ENCODE data around the gene AIPL1. TPM values are rescaled to one million over a fixed set of nuclear protein-coding genes. Genes with fewer than 3 reads are reported as not detected.

AIPL1 gene
- polyA plus RNA-seq, 1 donor (not counting 4 experiments of a cell fraction or from before 2014, with no cell fraction given) = not detected

- peaks cover 34% of the 10 kb centered on the region for H3K4me1 ChIP-seq (ENCODE audit: control insufficient read depth, extremely low read depth, insufficient read depth, low read length)
- DNase-seq (ENCODE audit: low read depth, low spot score) (no peak), FAIRE-seq (no peak)
- peaks cover 2% of the 10 kb centered on the region for H3K9me1 ChIP-seq (ENCODE audit: control insufficient read depth, extremely low read depth, insufficient read depth, low read length)
- no peak overlapping the region for H2AFZ ChIP-seq (ENCODE audit: control insufficient read depth, low read length)
- H3K36me3 ChIP-seq (ENCODE audit: control insufficient read depth in 2 of 2, extremely low read depth in 1 of 2, insufficient read depth in 2 of 2, low read length in 2 of 2) = peaks cover 0 to 1% of the 10 kb centered on the region in 2 experiments
- no peaks in the 10 kb centered on the region for H3K9me3 ChIP-seq (ENCODE audit: control insufficient read depth, low read depth, low read length)
- no peak overlapping the region for H3K27ac ChIP-seq (ENCODE audit: control insufficient read depth, insufficient read depth, low read length)
- H3K79me2 ChIP-seq (ENCODE audit: control insufficient read depth, insufficient read depth, low read length) = no peaks in the 10 kb centered on the region
- no peak overlapping the region for H3K4me2 ChIP-seq (ENCODE audit: control insufficient read depth, extremely low read depth, insufficient read depth, low read depth, low read length)
- H3K4me3 ChIP-seq (ENCODE audit: control insufficient read depth in 2 of 3, extremely low read depth in 1 of 3, insufficient read depth in 2 of 3, low read depth in 1 of 3, low read length in 3 of 3) = no peak overlapping the region
- H4K20me1 ChIP-seq (ENCODE audit: control insufficient read depth, extremely low read depth, insufficient read depth, low read length) = no peaks in the 10 kb centered on the region
- dilution Hi-C loops (cut with MboI; ENCODE audit: extremely low pct_ligation_motif_present, low sequenced_read_pairs) = no loop called here
- H3K9ac ChIP-seq (ENCODE audit: control insufficient read depth, extremely low read depth, insufficient read depth, low read length) = no peak overlapping the region
- no peak for TF ChIP-seq EZH2 (IDR thresholded peaks at IDR 0.05; ENCODE audit: low read length)
- TF ChIP-seq, protein P1, sequence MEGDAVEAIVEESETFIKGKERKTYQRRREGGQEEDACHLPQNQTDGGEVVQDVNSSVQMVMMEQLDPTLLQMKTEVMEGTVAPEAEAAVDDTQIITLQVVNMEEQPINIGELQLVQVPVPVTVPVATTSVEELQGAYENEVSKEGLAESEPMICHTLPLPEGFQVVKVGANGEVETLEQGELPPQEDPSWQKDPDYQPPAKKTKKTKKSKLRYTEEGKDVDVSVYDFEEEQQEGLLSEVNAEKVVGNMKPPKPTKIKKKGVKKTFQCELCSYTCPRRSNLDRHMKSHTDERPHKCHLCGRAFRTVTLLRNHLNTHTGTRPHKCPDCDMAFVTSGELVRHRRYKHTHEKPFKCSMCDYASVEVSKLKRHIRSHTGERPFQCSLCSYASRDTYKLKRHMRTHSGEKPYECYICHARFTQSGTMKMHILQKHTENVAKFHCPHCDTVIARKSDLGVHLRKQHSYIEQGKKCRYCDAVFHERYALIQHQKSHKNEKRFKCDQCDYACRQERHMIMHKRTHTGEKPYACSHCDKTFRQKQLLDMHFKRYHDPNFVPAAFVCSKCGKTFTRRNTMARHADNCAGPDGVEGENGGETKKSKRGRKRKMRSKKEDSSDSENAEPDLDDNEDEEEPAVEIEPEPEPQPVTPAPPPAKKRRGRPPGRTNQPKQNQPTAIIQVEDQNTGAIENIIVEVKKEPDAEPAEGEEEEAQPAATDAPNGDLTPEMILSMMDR (optimal IDR thresholded peaks at IDR 0.05 in 1 of 3, IDR thresholded peaks at IDR 0.05 in 1 of 3, conservative IDR thresholded peaks at IDR 0.05 in 1 of 3; ENCODE audit: extremely low read depth in 1 of 3, insufficient read depth in 2 of 3, low read length in 3 of 3) = no peak
- H3K27me3 ChIP-seq (ENCODE audit: control insufficient read depth, extremely low read depth, insufficient read depth, low read length) = no peaks in the 10 kb centered on the region
Observed at GRCh38 chr17:6477831-6478383, 43.0 kb upstream of the AIPL1 start.

DNA sequence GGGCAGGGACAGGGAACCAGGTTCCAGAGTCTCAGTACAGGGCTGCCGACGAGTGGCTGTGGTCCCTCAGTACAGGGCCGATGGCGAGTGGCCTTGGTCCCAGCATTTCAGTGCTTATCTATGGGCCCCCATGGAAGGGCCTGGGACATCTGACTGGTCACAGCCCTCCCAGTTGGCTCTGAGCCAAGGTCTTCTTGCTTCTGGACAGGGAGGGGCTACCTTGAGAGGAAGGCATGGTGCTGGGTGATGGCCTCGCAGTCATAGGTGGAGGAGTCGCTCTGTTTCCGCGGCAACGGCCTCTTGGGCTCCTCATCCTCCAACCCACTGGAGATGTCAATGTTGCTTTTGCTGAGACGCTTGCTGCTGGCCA is 41.9 kb upstream of the AIPL1 start:
- Histone ChIP-seq H3K9me3 (ENCODE audit: control insufficient read depth, low read depth, low read length) (no peaks in the 10 kb centered on the region), H3K36me3 (ENCODE audit: control insufficient read depth in 2 of 2, extremely low read depth in 1 of 2, insufficient read depth in 2 of 2, low read length in 2 of 2) (peaks cover 0 to 1% of the 10 kb centered on the region in 2 experiments), H3K4me2 (ENCODE audit: control insufficient read depth, extremely low read depth, insufficient read depth, low read depth, low read length) (no peak overlapping the region), H3K9me1 (ENCODE audit: control insufficient read depth, extremely low read depth, insufficient read depth, low read length) (peaks cover 2% of the 10 kb centered on the region), H3K27ac (ENCODE audit: control insufficient read depth, insufficient read depth, low read length) (no peak overlapping the region), H3K4me3 (ENCODE audit: control insufficient read depth in 2 of 3, extremely low read depth in 1 of 3, insufficient read depth in 2 of 3, low read depth in 1 of 3, low read length in 3 of 3) (no peak overlapping the region), H3K4me1 (ENCODE audit: control insufficient read depth, extremely low read depth, insufficient read depth, low read length) (peaks cover 45% of the 10 kb centered on the region), H4K20me1 (ENCODE audit: control insufficient read depth, extremely low read depth, insufficient read depth, low read length) (peaks cover under 1% of the 10 kb centered on the region), H3K79me2 (ENCODE audit: control insufficient read depth, insufficient read depth, low read length) (no peaks in the 10 kb centered on the region), H2AFZ (ENCODE audit: control insufficient read depth, low read length) (no peak overlapping the region), H3K9ac (ENCODE audit: control insufficient read depth, extremely low read depth, insufficient read depth, low read length) (no peak overlapping the region), H3K27me3 (ENCODE audit: control insufficient read depth, extremely low read depth, insufficient read depth, low read length) (no peaks in the 10 kb centered on the region)
- DNase-seq (ENCODE audit: low read depth, low spot score) = no peak
- no peak for TF ChIP-seq EZH2 (IDR thresholded peaks at IDR 0.05; ENCODE audit: low read length)
- TF ChIP-seq, protein P1 (optimal IDR thresholded peaks at IDR 0.05 in 1 of 3, IDR thresholded peaks at IDR 0.05 in 1 of 3, conservative IDR thresholded peaks at IDR 0.05 in 1 of 3; ENCODE audit: extremely low read depth in 1 of 3, insufficient read depth in 2 of 3, low read length in 3 of 3) = no peak
- FAIRE-seq = no peak
- dilution Hi-C loops (cut with MboI; ENCODE audit: extremely low pct_ligation_motif_present, low sequenced_read_pairs) = no loop called here
